Coronary artery (tissue), 2 donors: ENCODE data around the gene ADISSP.

ENCODE experiments used
- DNase-seq: peaks from one replicate; pipeline ENCODE4 v3.0.0-alpha.2; 2017; ENCODE audit warnings: low spot score
- H3K27ac ChIP-seq, 2 donors: fragments of 200-600 bp; sonication (generic); one replicate each; pipeline ENCODE4 v1.5.1; 2016 to 2019
- H3K4me3 ChIP-seq: fragments of 200-600 bp; sonication (generic); 2 replicates; pipeline ENCODE4 v1.5.1; 2016; ENCODE audit warnings: mild to moderate bottlenecking, moderate library complexity
- TF ChIP-seq, protein P1 (sequence below): fragments of 200-600 bp; sonication (generic); IDR thresholded peaks from one replicate; pipeline ENCODE4 v1.5.1; 2019; ENCODE audit warnings: antibody characterized with exemption

ADISSP gene

DNA sequence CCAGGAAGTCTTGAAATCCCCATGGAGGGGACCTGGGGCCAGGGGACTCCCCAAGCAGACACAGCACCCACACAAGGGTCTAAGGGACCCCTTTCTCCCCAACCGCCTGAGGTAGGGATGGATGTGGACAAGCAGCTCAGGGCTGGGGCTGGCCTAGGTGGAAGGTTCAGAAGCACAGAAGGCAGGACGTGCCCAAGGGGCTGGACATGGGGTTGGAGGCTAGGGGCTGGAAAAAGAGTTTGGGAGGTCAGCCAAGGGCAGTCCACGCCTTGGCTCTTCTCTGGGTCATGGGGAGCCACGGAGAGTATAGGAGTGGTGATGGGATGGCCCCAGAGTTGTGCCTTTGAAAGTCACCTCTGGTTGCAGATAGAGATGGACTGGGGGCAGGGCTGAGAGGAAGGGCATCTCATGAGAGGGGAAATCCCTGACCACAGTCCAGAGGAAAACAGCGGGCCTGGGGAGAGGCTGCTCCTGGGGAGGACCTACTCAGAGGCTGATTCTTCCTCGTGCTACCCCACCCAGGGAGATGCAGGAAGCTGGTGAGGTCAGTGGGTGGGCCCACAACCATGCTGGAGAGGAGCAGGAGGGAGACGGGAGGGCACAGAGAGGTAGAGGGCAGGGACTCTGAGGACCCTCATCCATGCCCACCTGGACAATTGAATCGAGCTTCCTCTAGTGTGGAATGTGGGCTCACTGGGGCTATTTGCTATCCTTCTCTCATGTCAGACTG, 37.6 kb downstream of the ADISSP start:
- TF ChIP-seq, protein P1, sequence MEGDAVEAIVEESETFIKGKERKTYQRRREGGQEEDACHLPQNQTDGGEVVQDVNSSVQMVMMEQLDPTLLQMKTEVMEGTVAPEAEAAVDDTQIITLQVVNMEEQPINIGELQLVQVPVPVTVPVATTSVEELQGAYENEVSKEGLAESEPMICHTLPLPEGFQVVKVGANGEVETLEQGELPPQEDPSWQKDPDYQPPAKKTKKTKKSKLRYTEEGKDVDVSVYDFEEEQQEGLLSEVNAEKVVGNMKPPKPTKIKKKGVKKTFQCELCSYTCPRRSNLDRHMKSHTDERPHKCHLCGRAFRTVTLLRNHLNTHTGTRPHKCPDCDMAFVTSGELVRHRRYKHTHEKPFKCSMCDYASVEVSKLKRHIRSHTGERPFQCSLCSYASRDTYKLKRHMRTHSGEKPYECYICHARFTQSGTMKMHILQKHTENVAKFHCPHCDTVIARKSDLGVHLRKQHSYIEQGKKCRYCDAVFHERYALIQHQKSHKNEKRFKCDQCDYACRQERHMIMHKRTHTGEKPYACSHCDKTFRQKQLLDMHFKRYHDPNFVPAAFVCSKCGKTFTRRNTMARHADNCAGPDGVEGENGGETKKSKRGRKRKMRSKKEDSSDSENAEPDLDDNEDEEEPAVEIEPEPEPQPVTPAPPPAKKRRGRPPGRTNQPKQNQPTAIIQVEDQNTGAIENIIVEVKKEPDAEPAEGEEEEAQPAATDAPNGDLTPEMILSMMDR, result no peak
- Histone ChIP-seq H3K4me3 (no peak overlapping the region), H3K27ac (peak overlapping the region in 1 of 2 donors; percentile 28)
- no peak for DNase-seq

DNA sequence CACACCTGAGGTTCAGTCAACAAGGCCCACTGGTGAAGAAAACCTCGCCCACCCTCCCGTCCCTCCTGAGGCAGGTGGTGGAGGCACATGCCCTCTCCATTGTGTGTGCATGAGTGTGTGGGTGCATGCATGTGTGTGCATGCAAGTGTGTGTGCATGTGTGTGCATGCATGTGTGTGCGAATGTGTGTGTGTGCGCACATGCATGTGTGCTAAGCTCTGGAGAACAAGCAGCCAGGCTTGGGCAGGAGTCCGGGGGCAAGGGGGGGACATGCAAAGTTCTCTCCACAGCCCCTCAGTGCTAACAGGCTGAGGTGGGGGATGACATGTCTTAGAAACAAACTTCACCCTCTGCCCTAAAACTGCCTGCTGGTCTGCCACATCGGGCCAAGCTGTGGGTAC, 38.2 kb downstream of the ADISSP start:
- TF ChIP-seq, protein P1, result no peak
- Histone ChIP-seq H3K27ac (no peak overlapping the region), H3K4me3 (no peak overlapping the region)
- no peak for DNase-seq

DNA sequence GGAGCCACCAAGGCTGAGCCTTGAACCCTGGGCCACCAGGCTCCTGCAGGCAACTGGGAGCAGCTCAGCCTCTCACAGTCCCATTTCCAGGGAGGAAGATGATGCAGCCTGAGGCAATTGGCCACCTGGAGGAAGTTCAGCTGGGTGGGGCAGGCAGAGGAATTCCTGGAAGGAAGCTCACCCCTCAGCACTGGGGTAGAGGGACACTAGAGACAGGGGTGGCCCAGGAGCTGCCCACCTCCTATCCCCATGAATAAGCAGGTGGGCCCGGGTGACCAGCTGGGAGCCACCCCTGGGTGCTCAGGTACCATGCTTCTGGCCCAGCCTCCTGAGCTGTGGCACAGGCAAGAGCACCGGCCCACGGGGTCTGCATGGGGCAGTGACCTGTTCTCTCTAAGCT, 38.7 kb downstream of the ADISSP start:
- DNase-seq, result no peak
- peak overlapping the region in 1 of 2 donors; percentile 22 for H3K27ac ChIP-seq
- H3K4me3 ChIP-seq, result no peak overlapping the region
- TF ChIP-seq, protein P1, result no peak

DNA sequence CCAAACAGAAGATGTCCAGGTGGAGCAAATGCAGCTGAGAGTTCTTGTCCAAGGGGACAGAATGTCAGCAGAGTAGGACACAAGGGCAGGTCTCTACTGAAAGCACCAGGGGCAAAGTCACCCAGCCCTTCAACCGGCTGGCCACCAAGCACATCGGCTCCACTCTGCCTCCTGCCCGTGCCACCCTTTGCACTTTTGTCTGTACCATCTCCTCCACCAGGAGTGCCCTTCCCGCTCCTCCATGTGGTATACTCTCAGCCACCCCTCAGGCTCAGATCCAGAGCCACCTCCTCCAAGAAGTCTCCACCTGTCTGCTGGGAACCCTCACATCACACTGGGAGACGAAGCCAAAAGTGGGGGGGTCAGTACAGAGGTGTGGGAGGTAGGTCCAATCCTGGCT, 39.2 kb downstream of the ADISSP start:
- H3K27ac ChIP-seq, result no peak overlapping the region
- no peak for DNase-seq
- no peak overlapping the region for H3K4me3 ChIP-seq
- TF ChIP-seq, protein P1, result no peak

DNA sequence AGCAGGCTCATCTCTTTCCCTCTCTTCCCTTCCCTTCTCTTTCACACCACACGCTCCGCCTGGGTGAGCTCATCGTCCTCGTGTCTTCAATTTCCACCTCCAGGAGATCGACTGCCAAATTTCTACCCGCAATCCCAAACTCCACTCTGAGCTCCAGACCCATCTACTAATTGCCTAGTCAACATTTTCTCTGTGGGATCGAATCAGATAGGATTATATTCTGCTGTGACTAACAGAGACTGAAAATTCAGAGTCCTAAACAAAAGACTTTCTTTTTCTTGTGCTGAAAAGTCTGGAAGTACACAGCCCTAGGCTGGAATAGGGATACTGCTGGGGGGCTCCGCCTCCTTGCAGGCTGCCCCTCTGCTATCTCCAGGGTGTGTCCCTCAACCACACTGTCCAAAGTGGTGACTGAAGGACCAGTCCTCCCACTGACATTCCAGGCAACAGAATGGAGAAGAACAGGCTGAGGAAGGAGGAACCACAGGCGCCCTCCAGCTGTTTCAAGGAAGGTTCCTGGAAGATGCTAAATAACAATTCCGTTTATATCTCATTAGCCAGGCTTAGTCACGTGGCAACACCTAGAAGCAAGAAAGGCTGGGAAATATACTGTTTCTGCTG, 40.0 kb downstream of the ADISSP start:
- TF ChIP-seq, protein P1, result no peak
- peak overlapping the region in 1 of 2 donors; percentile 29 for H3K27ac ChIP-seq
- no peak for DNase-seq

DNA sequence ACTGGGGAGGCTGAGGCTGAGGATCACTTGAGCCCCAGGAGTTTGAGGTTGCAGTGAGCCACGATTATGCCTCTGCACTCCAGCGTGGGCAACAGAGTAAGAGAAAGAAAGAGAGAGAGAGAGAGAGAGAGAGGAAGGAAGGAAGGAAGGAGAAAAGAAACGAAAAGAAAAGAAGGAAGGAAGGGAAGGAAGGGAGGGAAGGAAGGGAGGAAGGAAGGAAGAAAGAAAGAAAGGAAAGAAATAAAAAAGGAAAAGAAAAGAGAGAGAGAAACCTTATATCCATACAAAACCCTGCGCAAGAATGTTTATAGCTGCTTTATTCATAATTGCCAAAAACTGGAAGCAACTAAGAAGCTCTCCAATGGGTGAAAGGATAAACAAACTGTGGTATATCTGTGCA, 43.2 kb downstream of the ADISSP start:
- Histone ChIP-seq H3K4me3 (no peak overlapping the region), H3K27ac (no peak overlapping the region)
- TF ChIP-seq, protein P1, result no peak
- no peak for DNase-seq

More for the DNA sequence above, 40.0 kb downstream of the ADISSP start:
- peak overlapping the region; percentile 46 for H3K4me3 ChIP-seq

DNA sequence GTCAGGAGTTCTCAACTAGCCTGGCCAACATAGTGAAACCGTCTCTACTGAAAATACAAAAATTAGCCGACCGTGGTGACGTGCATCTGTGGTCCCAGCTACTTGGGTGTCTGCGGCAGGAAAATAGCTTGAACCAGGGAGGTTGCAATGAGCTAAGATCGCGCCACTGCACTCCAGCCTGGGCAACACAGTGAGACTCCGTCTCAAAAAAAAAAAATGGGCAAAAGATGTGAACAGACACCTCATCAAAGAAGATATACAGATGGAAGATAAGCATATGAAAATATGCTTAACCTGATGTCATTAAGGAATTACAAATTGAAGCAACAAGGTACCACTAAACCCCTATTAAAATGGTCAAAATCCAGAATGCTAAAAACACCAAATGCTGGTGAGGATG, 44.3 kb downstream of the ADISSP start:
- TF ChIP-seq, protein P1, result no peak
- DNase-seq, result no peak
- H3K4me3 ChIP-seq, result no peak overlapping the region
- no peak overlapping the region for H3K27ac ChIP-seq
